Measurements from ENCODE around the gene OR10C1.

GRCh38 chr6:29477923-29478450 is 38.9 kb downstream of the OR10C1 start:
- TF ChIP-seq, protein P1, sequence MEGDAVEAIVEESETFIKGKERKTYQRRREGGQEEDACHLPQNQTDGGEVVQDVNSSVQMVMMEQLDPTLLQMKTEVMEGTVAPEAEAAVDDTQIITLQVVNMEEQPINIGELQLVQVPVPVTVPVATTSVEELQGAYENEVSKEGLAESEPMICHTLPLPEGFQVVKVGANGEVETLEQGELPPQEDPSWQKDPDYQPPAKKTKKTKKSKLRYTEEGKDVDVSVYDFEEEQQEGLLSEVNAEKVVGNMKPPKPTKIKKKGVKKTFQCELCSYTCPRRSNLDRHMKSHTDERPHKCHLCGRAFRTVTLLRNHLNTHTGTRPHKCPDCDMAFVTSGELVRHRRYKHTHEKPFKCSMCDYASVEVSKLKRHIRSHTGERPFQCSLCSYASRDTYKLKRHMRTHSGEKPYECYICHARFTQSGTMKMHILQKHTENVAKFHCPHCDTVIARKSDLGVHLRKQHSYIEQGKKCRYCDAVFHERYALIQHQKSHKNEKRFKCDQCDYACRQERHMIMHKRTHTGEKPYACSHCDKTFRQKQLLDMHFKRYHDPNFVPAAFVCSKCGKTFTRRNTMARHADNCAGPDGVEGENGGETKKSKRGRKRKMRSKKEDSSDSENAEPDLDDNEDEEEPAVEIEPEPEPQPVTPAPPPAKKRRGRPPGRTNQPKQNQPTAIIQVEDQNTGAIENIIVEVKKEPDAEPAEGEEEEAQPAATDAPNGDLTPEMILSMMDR (IDR thresholded peaks at IDR 0.05), result no peak
- TF ChIP-seq POLR2A (IDR thresholded peaks at IDR 0.05) (no peak), POLR2AphosphoS5 (IDR thresholded peaks at IDR 0.05) (no peak), EP300 (IDR thresholded peaks at IDR 0.05; ENCODE audit: low read depth) (no peak)

Measured in transverse colon (tissue), 4 donors.